ENCODE data around the gene TBX3.
"Not testable (repeated sequence)": the region's sequence is repeated elsewhere in the genome, so short reads cannot be mapped to it uniquely, and the experiment has no call there.

TBX3 gene

GRCh38 chr12:114711689-114712152 is 27.7 kb upstream of the TBX3 start:
- no peak overlapping the region for H3K4me3 ChIP-seq (ENCODE audit: low read depth, low read length)
- TF ChIP-seq CTCF (IDR thresholded peaks at IDR 0.05; ENCODE audit: low read depth, low read length) = no peak

- TF ChIP-seq CTCF (IDR thresholded peaks at IDR 0.05; ENCODE audit: low read depth, low read length) = no peak
- no peak overlapping the region for H3K4me3 ChIP-seq (ENCODE audit: low read depth, low read length)
Measured at GRCh38 chr12:114710151-114710550, 26.2 kb upstream of the TBX3 start.

GRCh38 chr12:114709112-114709511 is 25.1 kb upstream of the TBX3 start:
- H3K4me3 ChIP-seq (ENCODE audit: low read depth, low read length) = no peak overlapping the region
- TF ChIP-seq CTCF (IDR thresholded peaks at IDR 0.05; ENCODE audit: low read depth, low read length) = no peak

GRCh38 chr12:114708598-114708997 is 24.6 kb upstream of the TBX3 start:
- H3K4me3 ChIP-seq (ENCODE audit: low read depth, low read length) = not testable (repeated sequence)

- H3K4me3 ChIP-seq (ENCODE audit: low read depth, low read length) = no peak overlapping the region
- no peak for TF ChIP-seq CTCF (IDR thresholded peaks at IDR 0.05; ENCODE audit: low read depth, low read length)
Measured at GRCh38 chr12:114704096-114704495, 20.1 kb upstream of the TBX3 start.

GRCh38 chr12:114703060-114703493 is 19.1 kb upstream of the TBX3 start:
- TF ChIP-seq CTCF (IDR thresholded peaks at IDR 0.05; ENCODE audit: low read depth, low read length) = no peak
- no peak overlapping the region for H3K4me3 ChIP-seq (ENCODE audit: low read depth, low read length)

GRCh38 chr12:114702462-114702861 is 18.5 kb upstream of the TBX3 start:
- TF ChIP-seq CTCF (IDR thresholded peaks at IDR 0.05; ENCODE audit: low read depth, low read length) = no peak

GRCh38 chr12:114701553-114701952 is 17.6 kb upstream of the TBX3 start:
- no peak for TF ChIP-seq CTCF (IDR thresholded peaks at IDR 0.05; ENCODE audit: low read depth, low read length)
- H3K4me3 ChIP-seq (ENCODE audit: low read depth, low read length) = no peak overlapping the region

More at GRCh38 chr12:114702462-114702861, 18.5 kb upstream of the TBX3 start:
- H3K4me3 ChIP-seq (ENCODE audit: low read depth, low read length) = no peak overlapping the region

All from WI38 (cell line).